Caco-2 (cell line): Measurements from ENCODE around the gene FCHSD2. TPM values are rescaled to one million over a fixed set of nuclear protein-coding genes. Genes with fewer than 3 reads are reported as not detected.
A peak's percentile ranks its signal among the peaks of the same experiment; 100 is the strongest.

Source experiments
- BruUV-seq: library from RNA; stranded (reverse); fragments of 400-500 nt; replicated peaks from 2 replicates; lab custom pipeline; 2021; lab: Mats Ljungman, UMichigan
- CTCF ChIA-PET: fragments of 300-600 bp; sonication (Branson Sonifier 250); formaldehyde crosslinking; loops from one replicate; lab custom pipeline; 2022; ENCODE audit warnings: antibody characterized with exemption; lab: Charles Lee
- POLR2A ChIA-PET: fragments of 300-600 bp; sonication (Branson Sonifier 250); formaldehyde crosslinking; loops from one replicate; lab custom pipeline; 2022; ENCODE audit warnings: antibody characterized with exemption; lab: Charles Lee
- DNase-seq, 2 experiments: peaks; one replicate each; pipeline versions ENCODE4 v3.0.0 to v3.0.0-alpha.2; 2020 to 2022
- H3K27me3 ChIP-seq: replicated peaks from 2 replicates; pipeline ENCODE4 v1.6.0; 2011; ENCODE audit warnings: low read length; ENCODE audit not compliant: control insufficient read depth, insufficient read depth
- H3K36me3 ChIP-seq: 2 replicates; pipeline ENCODE4 v1.5.1; 2011; ENCODE audit warnings: low read length; ENCODE audit not compliant: control insufficient read depth, insufficient read depth
- H3K4me1 ChIP-seq: fragments of 250-450 bp; sonication (Bioruptor Pico); 2 replicates; pipeline ENCODE4 v1.5.1; 2020; ENCODE audit warnings: mild to moderate bottlenecking
- H3K4me3 ChIP-seq: 2 replicates; pipeline ENCODE4 v1.5.1; 2011; ENCODE audit warnings: low read depth, mild to moderate bottlenecking, control low read depth, low read length
- H3K9me3 ChIP-seq: fragments of 250-450 bp; sonication (Bioruptor Pico); 2 replicates; pipeline ENCODE4 v1.5.1; 2020; ENCODE audit warnings: mild to moderate bottlenecking, moderate library complexity
- H3K27ac Mint-ChIP-seq: one replicate; pipeline ENCODE4 v1.8.0; 2022; ENCODE audit warnings: mixed read lengths; ENCODE audit not compliant: unreplicated experiment
- H3K27me3 Mint-ChIP-seq: one replicate; pipeline ENCODE4 v1.8.0; 2022; ENCODE audit warnings: mixed read lengths; ENCODE audit not compliant: insufficient read depth, unreplicated experiment
- H3K36me3 Mint-ChIP-seq: one replicate; pipeline ENCODE4 v1.8.0; 2022; ENCODE audit warnings: mild to moderate bottlenecking, mixed read lengths; ENCODE audit not compliant: insufficient read depth, unreplicated experiment
- H3K4me1 Mint-ChIP-seq: one replicate; pipeline ENCODE4 v1.8.0; 2022; ENCODE audit warnings: low read depth, mixed read lengths; ENCODE audit not compliant: unreplicated experiment
- H3K4me3 Mint-ChIP-seq: one replicate; pipeline ENCODE4 v1.8.0; 2022; ENCODE audit warnings: mild to moderate bottlenecking, moderate library complexity, mixed read lengths; ENCODE audit not compliant: unreplicated experiment
- H3K9me3 Mint-ChIP-seq: one replicate; pipeline ENCODE4 v1.8.0; 2022; ENCODE audit warnings: mixed read lengths; ENCODE audit not compliant: unreplicated experiment
- intact Hi-C: fragments of 100-400 bp; cut with micrococcal nuclease; formaldehyde crosslinking; loops from one replicate; pipeline ENCODE4 v1.10.0; 2022; ENCODE audit not compliant: unreplicated experiment
- total RNA-seq: library from RNA; stranded (reverse); gene quantifications from 2 replicates; pipeline ENCODE4 v1.2.3, GENCODE V29; 2022
- TF ChIP-seq, protein P1 (sequence below), 2 experiments: fragments of 200-600 bp in 1 of 2; IDR thresholded peaks; 1 replicate in 1 of 2; 2 replicates in 1 of 2; pipeline versions ENCODE4 v1.5.1 to v1.8.0; 2011 to 2022; ENCODE audit warnings: antibody characterized with exemption in 1 of 2, control low read depth in 1 of 2, inconsistent platforms in 1 of 2, low read depth in 1 of 2, low read length in 1 of 2, mild to moderate bottlenecking in 1 of 2, moderate library complexity in 1 of 2; ENCODE audit not compliant: insufficient read depth in 1 of 2, severe bottlenecking in 1 of 2, unreplicated experiment in 1 of 2

FCHSD2 gene
- total RNA-seq, 1 experiment from 2014 or later, result 32.7 TPM

DNA sequence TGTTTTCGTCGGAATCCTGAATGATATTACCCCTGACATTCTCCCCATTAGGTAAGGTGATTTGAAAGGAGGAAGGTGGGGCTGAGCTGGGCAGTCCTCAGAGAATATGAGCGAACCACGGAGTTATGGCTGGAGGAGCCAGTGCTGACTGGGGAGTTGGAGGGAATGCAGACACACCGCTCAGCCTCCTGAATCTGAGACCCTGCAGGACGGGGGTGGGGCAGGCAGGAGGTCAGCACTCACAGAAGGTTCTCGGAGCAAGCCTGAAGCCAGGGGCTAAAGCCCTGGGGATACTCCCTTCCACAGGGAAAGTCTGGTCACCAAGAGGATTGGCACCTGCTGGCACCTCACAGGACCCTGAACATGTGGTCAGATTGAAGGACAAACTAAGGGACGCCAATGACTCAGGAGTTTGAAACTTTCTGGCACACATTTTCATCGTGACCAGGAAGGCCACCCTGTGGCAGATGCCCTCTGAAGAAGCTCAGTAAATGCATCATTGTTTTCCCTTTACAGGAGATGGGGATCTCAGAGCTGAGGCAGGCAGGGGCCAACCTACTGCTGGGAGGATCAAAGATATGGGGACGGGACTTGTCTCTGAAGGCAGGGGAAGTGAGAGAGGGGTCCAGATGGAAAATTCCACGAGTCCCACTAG, 26.9 kb upstream of the FCHSD2 start:
- peaks cover 30% of the 10 kb centered on the region for H3K4me1 ChIP-seq
- Mint-ChIP-seq H3K27me3 (no peaks in the 10 kb centered on the region), H3K36me3 (no peaks in the 10 kb centered on the region), H3K27ac (peak overlapping the region; percentile 53), H3K4me1 (peaks cover 13% of the 10 kb centered on the region), H3K4me3 (no peak overlapping the region), H3K9me3 (no peaks in the 10 kb centered on the region)
- no peaks in the 10 kb centered on the region for H3K9me3 ChIP-seq
- H3K27me3 ChIP-seq, result no peaks in the 10 kb centered on the region
- H3K36me3 ChIP-seq, result no peaks in the 10 kb centered on the region
- H3K4me3 ChIP-seq, result no peak overlapping the region
- ChIA-PET CTCF (interaction anchor here (0.6 to 1.2 kb wide), 5 partner anchors 8 to 245 kb away, joined by 3 to 4 read pairs (median 3); partner anchors contain the start of gene FCHSD2), POLR2A (no interaction called here)
- TF ChIP-seq, protein P1, sequence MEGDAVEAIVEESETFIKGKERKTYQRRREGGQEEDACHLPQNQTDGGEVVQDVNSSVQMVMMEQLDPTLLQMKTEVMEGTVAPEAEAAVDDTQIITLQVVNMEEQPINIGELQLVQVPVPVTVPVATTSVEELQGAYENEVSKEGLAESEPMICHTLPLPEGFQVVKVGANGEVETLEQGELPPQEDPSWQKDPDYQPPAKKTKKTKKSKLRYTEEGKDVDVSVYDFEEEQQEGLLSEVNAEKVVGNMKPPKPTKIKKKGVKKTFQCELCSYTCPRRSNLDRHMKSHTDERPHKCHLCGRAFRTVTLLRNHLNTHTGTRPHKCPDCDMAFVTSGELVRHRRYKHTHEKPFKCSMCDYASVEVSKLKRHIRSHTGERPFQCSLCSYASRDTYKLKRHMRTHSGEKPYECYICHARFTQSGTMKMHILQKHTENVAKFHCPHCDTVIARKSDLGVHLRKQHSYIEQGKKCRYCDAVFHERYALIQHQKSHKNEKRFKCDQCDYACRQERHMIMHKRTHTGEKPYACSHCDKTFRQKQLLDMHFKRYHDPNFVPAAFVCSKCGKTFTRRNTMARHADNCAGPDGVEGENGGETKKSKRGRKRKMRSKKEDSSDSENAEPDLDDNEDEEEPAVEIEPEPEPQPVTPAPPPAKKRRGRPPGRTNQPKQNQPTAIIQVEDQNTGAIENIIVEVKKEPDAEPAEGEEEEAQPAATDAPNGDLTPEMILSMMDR (IDR thresholded peaks at IDR 0.05; ENCODE audit: insufficient read depth in 1 of 2, low read depth in 1 of 2, low read length in 1 of 2, severe bottlenecking in 1 of 2, unreplicated experiment in 1 of 2), result no peak
- intact Hi-C loops, result loop anchor here (10.0 kb wide), 1 partner anchor 1436 kb away; no protein-coding TSS in a partner anchor
- BruUV-seq, result no TSS peak
- no peak for DNase-seq

DNA sequence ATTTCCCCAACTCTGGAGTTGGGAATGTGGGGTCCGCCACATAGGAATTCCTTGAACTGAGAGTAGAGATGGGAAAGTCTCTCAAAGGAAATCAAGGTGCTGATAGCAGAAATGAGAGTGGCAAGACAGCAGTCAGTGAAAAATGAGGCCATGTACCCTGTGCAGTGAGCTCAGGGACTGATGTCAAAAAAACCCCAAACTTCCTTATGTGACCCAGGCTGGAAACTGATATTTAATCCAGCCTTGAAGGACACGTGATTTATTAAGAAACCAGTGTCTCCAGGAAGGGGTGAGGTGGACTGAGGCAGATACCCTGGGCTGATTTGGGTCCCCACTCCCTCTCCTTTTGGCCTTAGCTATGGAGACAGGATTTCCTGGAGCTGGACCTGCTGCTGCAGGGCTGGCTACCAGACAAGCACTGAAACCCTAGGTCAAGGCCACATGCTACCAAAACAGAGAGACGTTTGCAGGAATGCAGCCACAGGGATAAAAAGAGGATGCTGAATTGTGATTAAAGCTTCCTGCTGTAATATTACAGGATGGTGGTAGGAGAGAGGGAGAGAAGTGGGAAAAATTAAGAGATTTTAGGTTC, 25.3 kb upstream of the FCHSD2 start:
- no peaks in the 10 kb centered on the region for H3K9me3 ChIP-seq

More for the DNA sequence above, 25.3 kb upstream of the FCHSD2 start:
- Mint-ChIP-seq H3K27ac (no peak overlapping the region), H3K9me3 (no peaks in the 10 kb centered on the region), H3K27me3 (no peaks in the 10 kb centered on the region), H3K4me3 (no peak overlapping the region), H3K4me1 (peaks cover 13% of the 10 kb centered on the region), H3K36me3 (no peaks in the 10 kb centered on the region)
- no TSS peak for BruUV-seq
- Histone ChIP-seq H3K4me1 (peaks cover 24% of the 10 kb centered on the region), H3K36me3 (no peaks in the 10 kb centered on the region), H3K27me3 (no peaks in the 10 kb centered on the region), H3K4me3 (no peak overlapping the region)
- POLR2A ChIA-PET, result no interaction called here
- intact Hi-C loops, result loop anchor here (10.0 kb wide), 1 partner anchor 1437 kb away; no protein-coding TSS in a partner anchor
- DNase-seq, result no peak
- CTCF ChIA-PET, result interaction anchor here (1.2 kb wide), 1 partner anchor 10 kb away, joined by 3 read pairs; no protein-coding TSS in a partner anchor
- TF ChIP-seq, protein P1 (IDR thresholded peaks at IDR 0.05; ENCODE audit: insufficient read depth in 1 of 2, low read depth in 1 of 2, low read length in 1 of 2, severe bottlenecking in 1 of 2, unreplicated experiment in 1 of 2), result no peak
